RKO (cell line): ENCODE results near the gene CTNND1.
"Not testable (repeated sequence)": the region's sequence is repeated elsewhere in the genome, so short reads cannot be mapped to it uniquely, and the experiment has no call there.

Source experiments
- DNase-seq: peaks from one replicate; pipeline ENCODE4 v3.0.0-alpha.2; 2016; ENCODE audit warnings: low spot score

The CTNND1 gene, protein sequence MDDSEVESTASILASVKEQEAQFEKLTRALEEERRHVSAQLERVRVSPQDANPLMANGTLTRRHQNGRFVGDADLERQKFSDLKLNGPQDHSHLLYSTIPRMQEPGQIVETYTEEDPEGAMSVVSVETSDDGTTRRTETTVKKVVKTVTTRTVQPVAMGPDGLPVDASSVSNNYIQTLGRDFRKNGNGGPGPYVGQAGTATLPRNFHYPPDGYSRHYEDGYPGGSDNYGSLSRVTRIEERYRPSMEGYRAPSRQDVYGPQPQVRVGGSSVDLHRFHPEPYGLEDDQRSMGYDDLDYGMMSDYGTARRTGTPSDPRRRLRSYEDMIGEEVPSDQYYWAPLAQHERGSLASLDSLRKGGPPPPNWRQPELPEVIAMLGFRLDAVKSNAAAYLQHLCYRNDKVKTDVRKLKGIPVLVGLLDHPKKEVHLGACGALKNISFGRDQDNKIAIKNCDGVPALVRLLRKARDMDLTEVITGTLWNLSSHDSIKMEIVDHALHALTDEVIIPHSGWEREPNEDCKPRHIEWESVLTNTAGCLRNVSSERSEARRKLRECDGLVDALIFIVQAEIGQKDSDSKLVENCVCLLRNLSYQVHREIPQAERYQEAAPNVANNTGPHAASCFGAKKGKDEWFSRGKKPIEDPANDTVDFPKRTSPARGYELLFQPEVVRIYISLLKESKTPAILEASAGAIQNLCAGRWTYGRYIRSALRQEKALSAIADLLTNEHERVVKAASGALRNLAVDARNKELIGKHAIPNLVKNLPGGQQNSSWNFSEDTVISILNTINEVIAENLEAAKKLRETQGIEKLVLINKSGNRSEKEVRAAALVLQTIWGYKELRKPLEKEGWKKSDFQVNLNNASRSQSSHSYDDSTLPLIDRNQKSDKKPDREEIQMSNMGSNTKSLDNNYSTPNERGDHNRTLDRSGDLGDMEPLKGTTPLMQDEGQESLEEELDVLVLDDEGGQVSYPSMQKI

DNA sequence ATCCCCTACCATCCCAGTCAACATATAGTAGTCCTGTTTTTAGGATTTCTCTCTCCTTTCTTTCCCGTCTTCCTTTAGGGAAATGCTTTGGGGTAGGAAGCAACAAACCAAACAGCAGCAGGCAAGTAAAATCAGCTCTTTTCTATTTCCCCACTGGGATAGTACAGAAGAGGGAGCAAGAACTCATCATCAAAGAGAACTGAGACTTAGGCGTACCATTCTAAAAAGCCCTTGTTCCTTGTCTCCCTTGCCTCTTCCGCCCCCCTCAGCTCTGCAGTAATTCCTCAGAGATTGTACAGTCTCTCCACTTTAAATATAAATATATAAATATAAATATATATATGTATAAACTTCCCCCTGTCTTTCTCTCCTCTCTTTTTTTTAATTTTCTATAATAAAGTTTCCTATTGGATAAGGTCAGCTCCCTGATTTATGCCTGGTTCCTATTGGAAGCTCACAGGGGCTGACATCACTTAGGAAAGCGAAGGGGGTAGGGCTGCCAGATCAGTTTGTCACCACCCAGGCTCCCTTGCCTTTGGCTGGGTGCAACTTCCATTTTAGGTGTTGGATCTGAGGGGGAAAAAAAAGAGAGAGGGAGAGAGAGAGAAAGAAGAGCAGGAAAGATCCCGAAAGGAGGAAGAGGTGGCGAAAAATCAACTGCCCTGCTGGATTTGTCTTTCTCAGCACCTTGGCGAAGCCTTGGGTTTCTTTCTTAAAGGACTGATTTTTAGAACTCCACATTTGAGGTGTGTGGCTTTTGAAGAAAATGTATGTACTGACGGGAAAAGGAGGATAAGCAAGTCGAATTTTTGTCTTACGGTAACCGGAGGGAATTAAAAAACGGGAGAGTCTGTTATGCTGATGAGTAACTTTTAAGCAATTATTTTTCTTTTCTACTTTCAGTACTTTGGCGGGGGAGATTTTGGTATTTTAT lies at the start of gene CTNND1:
Gene CTNND1, plus strand, starts transcription at position 502 of the 934 bp plus-strand sequence. CDS start 29,677 bp downstream, outside the sequence.
- DNase-seq = peak; percentile 98

DNA sequence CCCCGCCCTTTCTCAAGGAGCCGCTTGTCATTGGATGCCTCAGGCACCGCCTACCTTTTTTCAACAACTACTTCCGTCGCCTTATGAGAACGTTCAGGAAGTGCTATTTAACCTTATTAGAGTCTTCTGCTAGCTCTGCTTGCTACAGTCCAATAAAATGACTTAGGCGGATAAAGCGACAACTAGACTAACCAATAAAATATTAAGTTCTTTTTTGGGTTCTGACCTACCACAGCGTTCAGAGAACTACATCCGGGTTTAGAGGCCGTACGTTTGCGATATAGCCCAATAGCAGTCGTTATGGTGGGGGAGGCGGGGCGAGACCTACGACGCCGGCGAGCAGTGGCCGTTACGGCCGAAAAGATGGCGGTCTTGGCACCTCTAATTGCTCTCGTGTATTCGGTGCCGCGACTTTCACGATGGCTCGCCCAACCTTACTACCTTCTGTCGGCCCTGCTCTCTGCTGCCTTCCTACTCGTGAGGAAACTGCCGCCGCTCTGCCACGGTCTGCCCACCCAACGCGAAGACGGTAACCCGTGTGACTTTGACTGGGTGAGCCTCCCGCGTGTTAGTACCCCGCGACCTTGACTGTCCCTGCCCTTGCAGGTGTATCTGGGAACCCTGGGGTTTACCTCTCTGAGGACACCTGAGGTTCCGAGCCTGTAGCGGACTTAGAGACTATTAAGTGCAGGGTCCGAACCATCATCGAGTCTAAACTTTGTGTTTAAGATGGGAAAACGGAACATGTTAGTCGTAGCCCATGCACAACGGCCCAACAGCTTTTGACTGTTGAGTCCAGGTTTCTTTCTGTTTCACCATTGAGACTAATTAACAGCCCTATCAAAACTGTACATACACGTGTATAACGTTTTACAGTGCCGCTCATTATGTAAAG lies 49.1 kb upstream of the CTNND1 start, which contains the start of gene TMX2:
Gene TMX2, plus strand, starts transcription at position 338 of the 895 bp plus-strand sequence. Its CDS starts 26 bp downstream, at position 364.
- peak; percentile 100 for DNase-seq

DNA sequence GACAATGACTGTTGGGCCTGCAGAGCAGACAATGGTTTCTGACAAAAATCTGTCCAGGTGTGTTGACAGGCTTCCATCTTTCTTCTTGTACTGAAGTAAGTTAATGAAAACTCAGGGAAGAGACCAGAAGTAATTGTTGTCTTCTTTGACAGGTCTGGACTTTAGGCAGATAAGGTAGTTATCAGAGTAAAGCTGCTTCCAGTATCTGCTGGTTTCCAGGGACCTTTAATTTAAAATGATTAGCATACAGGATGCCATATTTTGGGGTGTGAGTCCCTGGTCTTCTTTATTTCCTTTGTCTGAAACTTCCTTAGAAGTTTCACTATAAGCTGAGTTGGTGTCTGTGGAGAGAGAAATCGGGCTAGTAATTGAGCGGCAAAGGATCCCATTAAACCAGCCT lies 47.8 kb upstream of the CTNND1 start:
- no peak for DNase-seq

DNA sequence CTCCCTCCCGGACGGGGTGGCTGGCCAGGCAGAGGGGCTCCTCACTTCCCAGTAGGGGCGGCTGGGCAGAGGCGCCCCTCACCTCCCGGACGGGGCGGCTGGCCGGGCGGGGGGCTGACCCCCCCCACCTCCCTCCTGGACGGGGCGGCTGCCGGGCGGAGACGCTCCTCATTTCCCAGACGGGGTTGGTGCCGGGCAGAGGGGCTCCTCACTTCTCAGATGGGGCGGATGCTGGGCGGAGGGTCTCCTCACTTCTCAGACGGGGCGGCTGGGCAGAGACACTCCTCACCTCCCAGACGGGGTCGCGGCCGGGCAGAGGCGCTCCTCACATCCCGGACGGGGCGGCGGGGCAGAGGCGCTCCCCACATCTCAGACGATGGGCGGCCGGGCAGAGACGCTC lies 44.9 kb upstream of the CTNND1 start:
- not testable (repeated sequence) for DNase-seq

DNA sequence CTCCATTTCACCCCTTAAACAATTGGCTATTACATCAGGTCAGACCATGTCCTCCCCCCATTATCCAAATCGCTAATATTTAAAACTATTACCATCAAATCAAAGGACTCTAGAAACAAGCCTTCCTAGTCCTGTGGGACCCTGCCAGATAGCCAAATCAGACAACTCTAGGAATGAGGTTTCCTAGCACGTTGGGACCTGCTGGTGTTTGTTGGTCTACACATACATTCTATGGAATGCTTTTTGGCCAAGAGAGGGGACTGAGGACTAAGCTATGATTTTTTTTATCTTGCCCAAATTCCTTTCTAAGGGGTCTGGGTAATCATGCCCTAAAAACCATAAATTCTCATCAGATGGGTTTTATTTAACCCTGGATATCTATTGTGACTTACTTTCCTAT lies 34.4 kb upstream of the CTNND1 start:
- no peak for DNase-seq

DNA sequence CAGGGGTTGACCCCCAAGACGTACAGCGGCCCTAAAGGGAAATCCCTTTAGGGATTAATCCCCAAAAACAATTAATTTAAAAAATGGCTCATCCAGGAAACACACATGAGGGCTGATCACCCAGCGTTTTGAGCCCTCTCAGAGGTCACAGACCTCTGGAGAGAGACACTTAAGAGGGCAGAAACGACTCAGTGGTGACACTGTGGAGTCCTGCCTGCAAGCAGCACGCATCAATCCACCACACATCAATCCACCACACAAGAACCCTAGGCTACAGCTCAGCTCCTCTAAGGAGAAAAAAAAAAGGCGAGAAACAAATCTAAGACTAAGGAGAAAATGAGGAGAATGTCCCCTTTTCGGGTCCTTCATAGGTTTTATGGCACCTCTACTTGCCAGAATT lies 32.8 kb upstream of the CTNND1 start:
- DNase-seq = no peak

DNA sequence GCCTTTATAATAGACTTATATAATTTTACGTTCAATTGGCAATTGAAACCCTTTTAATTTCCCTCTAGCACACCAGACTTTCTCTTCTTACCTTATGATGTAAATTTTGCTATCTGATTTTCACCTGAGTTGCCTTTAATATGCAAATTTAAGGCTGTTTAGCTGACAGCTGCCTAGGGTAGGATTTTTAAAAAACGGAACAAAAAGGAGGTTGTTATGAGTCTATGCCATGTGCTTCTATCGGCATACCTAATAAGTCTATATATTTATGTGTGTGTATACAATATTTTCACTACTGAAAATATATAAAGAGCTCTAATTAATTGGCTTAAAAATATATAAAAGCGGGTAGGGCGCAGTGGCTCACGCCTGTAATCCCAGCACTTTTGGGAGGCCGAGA lies 32.1 kb upstream of the CTNND1 start:
- DNase-seq = no peak

DNA sequence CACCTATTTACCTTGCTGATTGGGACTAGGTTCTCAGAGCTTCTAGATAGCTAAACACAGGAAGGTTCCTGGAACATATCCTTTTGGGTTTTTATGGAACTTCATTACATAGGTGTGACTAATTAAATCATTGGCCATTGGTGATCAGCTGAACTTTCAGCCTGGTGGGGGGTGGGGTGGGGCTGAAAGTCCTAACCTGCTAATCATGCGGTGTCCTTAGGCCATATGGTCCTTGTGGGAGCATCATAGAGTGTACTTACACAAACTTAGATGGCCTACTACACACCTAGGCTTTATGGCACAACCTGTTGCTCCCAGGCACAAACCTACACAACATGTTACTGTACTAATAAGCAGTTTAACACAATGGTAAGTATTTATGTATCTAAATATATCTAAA lies 28.9 kb upstream of the CTNND1 start:
- DNase-seq = no peak

DNA sequence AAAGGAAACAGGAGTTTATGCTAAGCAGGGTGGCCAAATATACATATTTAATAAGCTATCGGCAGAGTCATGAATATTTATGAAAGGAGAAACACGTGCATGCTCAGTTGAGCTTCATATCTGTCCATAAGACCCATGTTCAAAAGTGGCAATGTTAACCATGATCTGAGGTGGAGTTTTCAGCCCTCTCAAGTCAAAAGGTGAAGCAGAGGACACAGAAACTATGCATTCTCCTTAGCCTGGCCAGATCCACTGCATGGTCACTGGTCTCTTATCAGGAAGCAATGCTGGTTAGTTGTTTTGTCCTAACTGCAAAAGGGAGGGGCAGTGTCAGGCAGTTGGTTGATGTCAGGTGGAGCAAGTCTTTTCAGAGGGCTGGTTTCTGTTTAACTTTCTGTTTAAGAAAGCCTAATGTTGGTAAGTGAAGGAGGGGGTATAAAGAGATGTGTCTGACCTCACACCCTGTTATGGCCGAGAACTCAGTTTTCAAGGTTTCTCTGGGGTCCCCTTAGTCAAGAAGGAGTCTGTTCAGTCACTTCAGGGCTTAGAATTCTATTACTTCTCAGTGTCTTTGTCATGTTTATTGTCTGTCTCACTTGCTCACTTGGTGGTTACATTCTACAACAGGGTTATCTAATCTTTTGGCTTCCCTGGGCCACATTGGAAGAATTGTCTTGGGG lies 25.8 kb upstream of the CTNND1 start:
- no peak for DNase-seq

DNA sequence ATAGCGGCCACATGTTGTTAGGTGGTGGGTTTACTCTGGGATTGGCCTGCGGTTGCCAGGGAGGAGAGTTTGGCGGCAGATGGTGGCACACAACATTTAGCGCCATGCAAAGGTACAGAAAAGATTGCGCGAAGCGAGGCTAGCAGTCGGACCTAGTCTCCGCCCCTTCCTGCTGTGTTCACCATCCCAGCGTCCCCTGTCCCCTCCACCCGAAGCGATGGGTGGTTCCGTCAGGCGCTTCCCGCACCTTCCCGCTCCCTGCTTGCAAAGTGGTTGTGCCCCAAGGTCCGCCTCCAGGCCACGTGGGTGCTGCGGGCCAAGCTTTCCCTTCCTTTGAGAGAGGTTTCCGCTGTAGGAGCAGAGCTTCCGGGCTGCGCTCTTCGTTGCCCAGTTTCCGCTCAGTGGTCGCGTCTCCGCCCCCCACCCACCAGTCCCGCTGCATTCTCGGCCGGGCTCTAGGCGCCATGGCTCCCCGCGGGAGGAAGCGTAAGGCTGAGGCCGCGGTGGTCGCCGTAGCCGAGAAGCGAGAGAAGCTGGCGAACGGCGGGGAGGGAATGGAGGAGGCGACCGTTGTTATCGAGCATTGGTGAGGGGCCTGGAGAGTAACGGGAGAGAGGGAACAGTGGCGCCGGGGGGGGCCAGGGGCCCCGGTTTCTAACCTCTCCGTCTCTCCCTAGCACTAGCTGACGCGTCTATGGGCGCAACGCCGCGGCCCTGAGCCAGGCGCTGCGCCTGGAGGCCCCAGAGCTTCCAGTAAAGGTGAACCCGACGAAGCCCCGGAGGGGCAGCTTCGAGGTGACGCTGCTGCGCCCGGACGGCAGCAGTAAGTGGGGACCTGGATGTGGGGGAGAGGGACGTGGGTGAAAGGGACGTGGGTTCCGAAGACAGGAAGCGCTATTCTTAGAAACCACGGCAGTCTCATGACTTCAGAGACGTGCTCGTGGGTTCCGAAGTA lies 20.2 kb upstream of the CTNND1 start, which contains the start of gene SELENOH:
Gene SELENOH, plus strand, starts transcription at position 360 of the 955 bp plus-strand sequence. Its CDS starts 105 bp downstream, at position 465.
- DNase-seq = peak; percentile 97

DNA sequence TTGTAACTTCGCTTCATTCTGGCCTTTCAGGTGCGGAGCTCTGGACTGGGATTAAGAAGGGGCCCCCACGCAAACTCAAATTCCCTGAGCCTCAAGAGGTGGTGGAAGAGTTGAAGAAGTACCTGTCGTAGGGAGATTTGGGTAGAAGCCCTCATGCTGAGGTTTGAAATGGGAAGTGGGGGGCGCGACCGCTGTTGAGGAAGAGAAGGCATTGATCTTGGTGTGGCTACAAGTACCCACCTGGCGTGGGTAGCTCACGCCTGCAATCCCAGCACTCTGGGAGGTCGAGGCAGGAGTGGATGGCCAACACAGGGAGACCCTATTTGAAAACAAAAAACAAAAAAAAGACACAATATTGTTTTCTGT lies 19.5 kb upstream of the CTNND1 start:
- DNase-seq = no peak

DNA sequence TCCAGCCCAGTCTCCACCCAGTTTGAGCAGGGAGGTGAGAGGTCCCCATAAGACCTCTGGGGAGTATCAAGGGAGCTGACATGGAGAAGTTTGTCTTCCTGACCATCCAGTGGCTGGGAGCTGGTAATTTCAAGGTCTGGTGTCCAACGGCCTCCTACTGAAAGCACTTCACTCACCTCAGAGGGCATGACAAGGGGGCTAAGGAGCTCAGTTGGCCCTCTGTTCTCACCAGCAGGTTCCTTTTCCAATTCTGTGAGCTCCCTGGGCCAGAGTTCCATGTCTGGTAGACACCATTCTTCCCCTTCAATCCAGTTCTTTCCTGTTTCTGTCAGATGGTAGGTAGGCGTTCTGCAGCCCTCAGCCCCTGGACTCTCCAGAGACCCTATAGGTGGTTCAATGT lies 17.2 kb upstream of the CTNND1 start:
- no peak for DNase-seq

DNA sequence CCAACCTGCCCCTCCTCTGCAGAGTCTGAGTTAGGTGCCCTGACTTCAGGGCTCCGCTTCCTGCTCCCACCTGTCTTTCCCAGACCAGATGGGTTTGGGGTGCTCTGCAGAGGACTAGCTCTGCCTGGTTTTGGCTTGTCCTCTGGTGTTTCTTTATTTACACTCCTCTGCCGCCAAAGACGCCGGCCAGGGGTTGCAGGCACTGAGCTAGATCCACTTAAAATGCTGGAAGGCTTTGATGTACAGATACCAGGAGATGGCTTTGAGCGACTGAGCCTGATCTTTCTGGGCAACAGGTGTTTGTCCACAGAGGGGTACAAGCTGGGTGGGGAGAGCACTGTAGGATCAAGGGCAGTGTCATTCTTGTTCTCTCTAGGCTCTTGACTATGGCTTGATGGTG lies 16.4 kb upstream of the CTNND1 start:
- DNase-seq = no peak

DNA sequence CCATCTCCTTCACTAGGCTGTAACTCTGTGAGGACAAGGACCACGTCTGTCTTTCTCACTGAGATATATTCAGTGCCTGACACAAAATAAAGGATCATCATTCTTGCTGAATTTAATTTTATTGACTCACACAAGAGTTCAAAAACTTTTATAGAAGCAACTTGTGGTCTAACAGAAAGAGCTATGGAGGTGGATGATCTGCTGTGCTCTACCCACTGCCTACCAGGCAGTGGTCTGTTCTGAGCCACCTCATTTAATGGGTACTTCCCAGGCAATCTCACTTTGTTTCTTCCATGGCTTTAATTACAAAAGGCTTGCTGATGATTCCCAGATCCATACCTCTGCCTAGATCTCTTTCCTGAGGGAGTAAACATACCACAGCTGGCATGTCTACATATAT lies 14.7 kb upstream of the CTNND1 start:
- DNase-seq = no peak

DNA sequence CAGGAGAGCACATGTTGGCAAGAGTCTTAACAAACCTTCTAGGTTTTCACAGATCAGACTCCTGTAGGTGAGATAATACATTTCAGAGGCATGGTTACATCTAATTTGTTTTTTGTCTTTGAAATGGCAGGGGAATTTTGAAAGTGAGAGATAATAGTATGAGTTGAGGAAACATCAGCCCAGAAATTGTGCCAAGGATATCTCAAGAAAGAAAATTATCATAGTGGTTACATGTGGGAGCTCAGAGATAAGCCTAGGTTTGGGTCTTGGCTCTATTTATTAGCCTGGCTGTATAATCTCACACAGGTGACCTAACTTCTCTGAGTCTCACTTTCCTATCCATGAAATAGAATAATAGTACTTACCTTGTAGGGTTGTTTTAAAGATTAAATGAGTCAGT lies 10.4 kb upstream of the CTNND1 start:
- DNase-seq = no peak

DNA sequence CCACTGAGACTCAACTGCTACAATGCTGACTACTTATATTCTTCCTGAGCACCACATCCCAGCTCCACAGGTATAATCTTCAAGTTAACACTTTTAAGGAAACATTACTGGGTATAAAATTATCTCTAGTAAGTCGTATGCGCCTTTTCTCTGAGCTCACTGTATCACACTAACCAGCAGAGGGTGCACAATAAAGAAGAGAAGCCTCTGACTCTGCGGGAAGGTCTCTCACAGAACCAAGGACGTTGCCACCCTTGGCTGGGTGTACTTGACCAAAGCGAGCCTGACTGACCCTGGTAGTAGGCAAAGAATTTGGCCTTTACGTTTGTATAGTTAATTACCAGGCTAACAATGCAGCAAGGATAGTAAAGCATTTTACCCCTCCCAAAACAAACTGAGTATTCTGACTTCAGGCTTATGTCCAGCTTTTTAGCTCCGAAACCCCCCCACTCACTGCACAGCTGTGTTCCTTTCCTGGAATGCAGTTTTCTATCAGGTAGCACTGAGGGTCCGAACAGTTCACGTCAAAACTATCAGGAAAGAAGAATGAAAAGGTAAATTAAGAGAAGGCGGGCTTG lies 9.8 kb upstream of the CTNND1 start, which contains the start of gene BTBD18:
Gene BTBD18, minus strand, starts transcription at position 144 of the 578 bp plus-strand sequence. CDS start 631 bp downstream, outside the sequence.
- peak; percentile 49 for DNase-seq

DNA sequence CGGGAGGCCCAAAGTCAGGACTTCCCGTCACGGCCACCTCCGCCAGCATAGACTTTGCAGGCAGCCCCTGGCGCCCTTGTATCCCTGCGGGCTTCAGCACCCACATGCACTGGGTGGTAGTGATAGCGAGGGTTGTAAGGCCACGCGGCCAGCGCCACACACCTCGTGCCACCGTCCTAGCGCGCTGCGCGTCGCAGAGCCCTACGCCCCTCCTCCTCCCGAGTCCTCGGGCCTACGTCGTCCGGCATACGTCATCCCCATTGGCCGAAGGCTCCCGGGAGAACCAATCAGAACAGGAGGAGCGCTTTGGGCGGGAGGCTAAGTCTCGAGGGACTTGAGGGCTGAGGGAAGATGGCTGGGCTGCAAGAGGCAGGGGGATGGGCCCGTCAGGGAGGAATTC lies 8.6 kb upstream of the CTNND1 start:
- no peak for DNase-seq

DNA sequence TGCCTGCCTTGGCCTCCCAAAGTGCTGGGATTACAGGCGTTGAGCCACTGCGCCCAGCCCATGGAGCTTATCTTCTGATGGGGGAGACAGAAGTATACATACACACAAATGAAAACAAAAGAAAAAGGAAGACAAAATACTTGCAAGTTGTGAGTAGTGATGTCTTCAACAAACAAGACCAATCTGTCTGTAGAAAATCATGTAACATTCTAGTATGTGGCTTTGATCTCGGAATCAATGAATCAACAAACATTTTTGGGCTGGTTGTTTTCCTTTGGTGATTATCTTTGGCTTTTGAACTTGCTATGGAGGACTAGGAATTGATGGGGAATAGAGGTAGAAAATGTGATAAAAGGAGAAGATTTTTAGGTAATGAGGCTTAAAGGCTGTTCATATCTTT lies 3.4 kb upstream of the CTNND1 start:
- DNase-seq = no peak
